Fibroblast of upper back skin (primary cell): ENCODE measurements around the gene HBE1.

Source experiments
- DNase-seq: peaks from one replicate; pipeline ENCODE4 v3.0.0-alpha.2; 2013

Gene HBE1

GRCh38 chr11:5232176-5232575 is 37.6 kb downstream of the HBE1 start:
- DNase-seq: no peak

- DNase-seq: no peak
Observed at GRCh38 chr11:5231111-5231510, 38.6 kb downstream of the HBE1 start.

- DNase-seq: no peak
Observed at GRCh38 chr11:5230266-5230665, 39.5 kb downstream of the HBE1 start.

- no peak for DNase-seq
Observed at GRCh38 chr11:5229796-5230195, 39.9 kb downstream of the HBE1 start.

GRCh38 chr11:5229356-5229755 is 40.4 kb downstream of the HBE1 start:
- DNase-seq: no peak

- no peak for DNase-seq
Observed at GRCh38 chr11:5228124-5228523, 41.6 kb downstream of the HBE1 start.

GRCh38 chr11:5227681-5228080 is 42.1 kb downstream of the HBE1 start:
- no peak for DNase-seq

GRCh38 chr11:5226732-5227310 is 42.9 kb downstream of the HBE1 start, which contains the start of gene HBB:
Gene HBB (minus strand): TSS chr11:5227071. CDS start chr11:5227021, 50 bp downstream.
- no peak for DNase-seq

GRCh38 chr11:5225480-5225871 is 44.3 kb downstream of the HBE1 start:
- DNase-seq: no peak

- no peak for DNase-seq
Observed at GRCh38 chr11:5224538-5225479, 44.9 kb downstream of the HBE1 start.

- DNase-seq: no peak
Observed at GRCh38 chr11:5223686-5224085, 46.1 kb downstream of the HBE1 start.

- no peak for DNase-seq
Observed at GRCh38 chr11:5223146-5223545, 46.6 kb downstream of the HBE1 start.
